ENCODE data around the gene ELAC1. TPM values are rescaled to one million over a fixed set of nuclear protein-coding genes. Genes with fewer than 3 reads are reported as not detected.
"Not testable (repeated sequence)": the region's sequence is repeated elsewhere in the genome, so short reads cannot be mapped to it uniquely, and the experiment has no call there.

The ELAC1 gene
- total RNA-seq, 3 donors from 2014 or later (not counting 1 experiment from before 2014, with no cell fraction given), result 7.9 to 10.0 (median 8.9) TPM

DNA sequence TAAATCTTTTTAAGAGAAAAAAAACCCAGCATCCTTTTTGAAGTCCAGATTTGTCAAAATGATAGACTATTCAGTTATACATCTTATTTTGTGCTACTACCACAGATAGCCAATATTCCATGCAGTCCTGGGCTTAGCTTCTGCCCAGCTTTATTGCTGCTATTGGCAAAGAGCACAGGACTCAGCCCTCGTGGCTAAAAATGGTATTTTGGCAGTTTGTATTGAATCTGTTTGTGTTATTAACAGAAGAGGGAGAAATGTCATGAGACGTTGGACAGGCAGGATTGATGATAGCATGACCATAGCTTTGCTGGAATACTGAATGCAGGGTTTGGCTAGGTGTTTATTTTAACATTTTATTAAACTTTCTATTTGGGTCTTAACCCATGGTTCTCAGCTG is 19.4 kb downstream of the ELAC1 start:
- Histone ChIP-seq H3K36me3 (ENCODE audit: control insufficient read depth, insufficient read depth, low read length) (peaks cover 2% of the 10 kb centered on the region), H3K4me3 (ENCODE audit: low read length) (no peak overlapping the region), H3K27me3 (ENCODE audit: control insufficient read depth, insufficient read depth, low read length) (no peaks in the 10 kb centered on the region), H3K27ac (ENCODE audit: low read length) (no peak overlapping the region), H3K9me3 (ENCODE audit: control insufficient read depth, insufficient read depth, low read length) (no peaks in the 10 kb centered on the region), H3K4me1 (ENCODE audit: control insufficient read depth, insufficient read depth, low read length) (no peaks in the 10 kb centered on the region)
- H3K27me3 Mint-ChIP-seq (ENCODE audit: low read depth in 2 of 2), result no peaks in the 10 kb centered on the region
- intact Hi-C loops (cut with micrococcal nuclease), result no loop called here
- TF ChIP-seq, protein P1, sequence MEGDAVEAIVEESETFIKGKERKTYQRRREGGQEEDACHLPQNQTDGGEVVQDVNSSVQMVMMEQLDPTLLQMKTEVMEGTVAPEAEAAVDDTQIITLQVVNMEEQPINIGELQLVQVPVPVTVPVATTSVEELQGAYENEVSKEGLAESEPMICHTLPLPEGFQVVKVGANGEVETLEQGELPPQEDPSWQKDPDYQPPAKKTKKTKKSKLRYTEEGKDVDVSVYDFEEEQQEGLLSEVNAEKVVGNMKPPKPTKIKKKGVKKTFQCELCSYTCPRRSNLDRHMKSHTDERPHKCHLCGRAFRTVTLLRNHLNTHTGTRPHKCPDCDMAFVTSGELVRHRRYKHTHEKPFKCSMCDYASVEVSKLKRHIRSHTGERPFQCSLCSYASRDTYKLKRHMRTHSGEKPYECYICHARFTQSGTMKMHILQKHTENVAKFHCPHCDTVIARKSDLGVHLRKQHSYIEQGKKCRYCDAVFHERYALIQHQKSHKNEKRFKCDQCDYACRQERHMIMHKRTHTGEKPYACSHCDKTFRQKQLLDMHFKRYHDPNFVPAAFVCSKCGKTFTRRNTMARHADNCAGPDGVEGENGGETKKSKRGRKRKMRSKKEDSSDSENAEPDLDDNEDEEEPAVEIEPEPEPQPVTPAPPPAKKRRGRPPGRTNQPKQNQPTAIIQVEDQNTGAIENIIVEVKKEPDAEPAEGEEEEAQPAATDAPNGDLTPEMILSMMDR (IDR thresholded peaks at IDR 0.05), result no peak
- no peak overlapping the region for H3K27ac Mint-ChIP-seq
- peaks cover under 1 to 8% of the 10 kb centered on the region in 2 donors for H3K4me1 Mint-ChIP-seq
- DNase-seq (no peak), ATAC-seq (no peak)
- H3K9me3 Mint-ChIP-seq, result no peaks in the 10 kb centered on the region
- H3K36me3 Mint-ChIP-seq, result no peaks in the 10 kb centered on the region
- H3K4me3 Mint-ChIP-seq, result no peak overlapping the region
- 90% methylated on average over 2 of the region's 2 CpGs for WGBS (ENCODE audit: insufficient coverage)

DNA sequence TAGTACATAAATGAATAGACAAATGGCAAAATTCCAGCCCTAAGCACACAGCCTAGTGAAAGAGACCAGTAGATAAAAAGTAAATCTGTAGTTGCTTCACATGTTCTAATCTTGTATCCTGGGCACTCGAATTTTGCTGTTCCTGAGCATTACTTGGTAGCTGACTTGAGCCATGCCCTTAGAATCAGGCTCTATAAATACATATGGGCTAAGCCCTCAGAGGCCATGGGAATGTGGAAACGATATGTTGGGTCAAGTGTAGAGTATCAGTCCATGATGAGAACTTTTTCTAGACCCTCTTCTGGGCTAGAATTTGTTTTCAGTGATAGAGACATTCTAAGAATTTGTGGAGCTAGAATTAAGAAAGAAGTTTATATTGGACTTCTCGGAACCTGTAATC is 21.9 kb downstream of the ELAC1 start:
- Mint-ChIP-seq H3K4me3 (no peak overlapping the region), H3K27ac (no peak overlapping the region)

DNA sequence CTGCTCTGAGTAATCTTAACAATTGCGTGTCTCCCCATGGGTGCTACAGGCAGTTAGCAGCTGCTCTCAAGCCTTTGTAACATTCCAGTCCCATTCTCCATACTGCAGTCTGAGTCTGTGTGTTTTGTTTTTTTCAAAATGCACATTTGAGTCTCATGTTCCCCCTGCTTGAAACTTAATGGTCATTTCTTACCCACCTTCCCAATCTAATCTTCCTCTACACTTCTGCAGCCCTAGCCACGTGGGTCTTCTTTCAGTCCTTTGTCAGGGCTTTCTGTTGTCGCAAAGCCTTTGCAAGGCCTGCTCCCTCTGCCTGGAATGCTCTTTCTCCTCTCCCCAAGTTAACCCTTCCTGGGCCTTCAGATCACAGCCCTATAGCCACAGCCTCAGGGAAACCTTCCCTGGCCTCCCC is 24.5 kb downstream of the ELAC1 start:
- intact Hi-C loops (cut with micrococcal nuclease), result no loop called here
- H3K36me3 Mint-ChIP-seq, result no peaks in the 10 kb centered on the region
- H3K27ac ChIP-seq (ENCODE audit: low read length), result no peak overlapping the region
- TF ChIP-seq, protein P1 (IDR thresholded peaks at IDR 0.05), result no peak
- H3K9me3 Mint-ChIP-seq, result no peaks in the 10 kb centered on the region
- H3K27me3 Mint-ChIP-seq (ENCODE audit: low read depth in 2 of 2), result no peaks in the 10 kb centered on the region
- H3K9me3 ChIP-seq (ENCODE audit: control insufficient read depth, insufficient read depth, low read length), result no peaks in the 10 kb centered on the region
- DNase-seq, result no peak
- H3K4me3 Mint-ChIP-seq, result no peak overlapping the region
- H3K4me1 ChIP-seq (ENCODE audit: control insufficient read depth, insufficient read depth, low read length), result no peaks in the 10 kb centered on the region
- WGBS (ENCODE audit: insufficient coverage), result 95% methylated on average over 3 of the region's 3 CpGs
- ATAC-seq, result no peak
- no peak overlapping the region for H3K4me3 ChIP-seq (ENCODE audit: low read length)
- H3K36me3 ChIP-seq (ENCODE audit: control insufficient read depth, insufficient read depth, low read length), result no peaks in the 10 kb centered on the region
- no peak overlapping the region for H3K27ac Mint-ChIP-seq
- peaks cover 0 to 4% of the 10 kb centered on the region in 2 donors for H3K4me1 Mint-ChIP-seq
- no peaks in the 10 kb centered on the region for H3K27me3 ChIP-seq (ENCODE audit: control insufficient read depth, insufficient read depth, low read length)

More for the DNA sequence above, 21.9 kb downstream of the ELAC1 start:
- Mint-ChIP-seq H3K27me3 (ENCODE audit: low read depth in 2 of 2) (no peaks in the 10 kb centered on the region), H3K36me3 (no peaks in the 10 kb centered on the region), H3K9me3 (no peaks in the 10 kb centered on the region), H3K4me1 (peaks cover 0 to 4% of the 10 kb centered on the region in 2 donors)
- Histone ChIP-seq H3K9me3 (ENCODE audit: control insufficient read depth, insufficient read depth, low read length) (no peaks in the 10 kb centered on the region), H3K27me3 (ENCODE audit: control insufficient read depth, insufficient read depth, low read length) (no peaks in the 10 kb centered on the region), H3K27ac (ENCODE audit: low read length) (no peak overlapping the region), H3K4me1 (ENCODE audit: control insufficient read depth, insufficient read depth, low read length) (no peaks in the 10 kb centered on the region), H3K4me3 (ENCODE audit: low read length) (no peak overlapping the region), H3K36me3 (ENCODE audit: control insufficient read depth, insufficient read depth, low read length) (peaks cover 2% of the 10 kb centered on the region)
- 97% methylated on average over 3 of the region's 3 CpGs for WGBS (ENCODE audit: insufficient coverage)
- TF ChIP-seq, protein P1 (IDR thresholded peaks at IDR 0.05), result no peak
- no peak for DNase-seq
- ATAC-seq, result no peak
- intact Hi-C loops (cut with micrococcal nuclease), result no loop called here

DNA sequence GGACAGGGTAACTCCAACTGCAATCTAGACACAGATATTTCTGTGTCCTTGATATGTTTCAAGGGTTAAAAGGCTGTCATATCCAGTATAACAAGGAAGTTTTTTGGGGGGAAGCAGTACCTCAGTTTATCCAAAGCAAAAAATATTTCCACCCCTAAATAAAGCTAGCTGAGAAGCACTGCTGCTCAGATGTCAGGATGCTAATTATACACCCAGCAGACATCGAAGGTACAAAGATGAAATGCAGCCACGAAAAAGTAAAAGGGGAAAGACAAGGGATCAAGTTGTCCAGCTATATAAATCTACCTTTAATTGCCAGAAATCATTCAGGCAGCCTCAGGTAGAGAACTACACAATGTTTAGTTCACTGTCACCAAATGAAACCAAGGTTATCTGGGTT is 26.2 kb downstream of the ELAC1 start:
- H3K27ac ChIP-seq (ENCODE audit: low read length), result no peak overlapping the region
- H3K4me3 ChIP-seq (ENCODE audit: low read length), result no peak overlapping the region
- H3K4me1 ChIP-seq (ENCODE audit: control insufficient read depth, insufficient read depth, low read length), result no peaks in the 10 kb centered on the region
- intact Hi-C loops (cut with micrococcal nuclease), result no loop called here
- no peaks in the 10 kb centered on the region for H3K9me3 ChIP-seq (ENCODE audit: control insufficient read depth, insufficient read depth, low read length)
- Mint-ChIP-seq H3K9me3 (no peaks in the 10 kb centered on the region), H3K4me1 (peaks cover 0 to 4% of the 10 kb centered on the region in 2 donors), H3K4me3 (no peak overlapping the region), H3K36me3 (no peaks in the 10 kb centered on the region), H3K27ac (no peak overlapping the region), H3K27me3 (ENCODE audit: low read depth in 2 of 2) (no peaks in the 10 kb centered on the region)
- no peak for DNase-seq
- H3K36me3 ChIP-seq (ENCODE audit: control insufficient read depth, insufficient read depth, low read length), result no peaks in the 10 kb centered on the region
- ATAC-seq, result no peak
- no peaks in the 10 kb centered on the region for H3K27me3 ChIP-seq (ENCODE audit: control insufficient read depth, insufficient read depth, low read length)
- TF ChIP-seq, protein P1 (IDR thresholded peaks at IDR 0.05), result no peak
- 100% methylated on average over 2 of the region's 2 CpGs for WGBS (ENCODE audit: insufficient coverage)

DNA sequence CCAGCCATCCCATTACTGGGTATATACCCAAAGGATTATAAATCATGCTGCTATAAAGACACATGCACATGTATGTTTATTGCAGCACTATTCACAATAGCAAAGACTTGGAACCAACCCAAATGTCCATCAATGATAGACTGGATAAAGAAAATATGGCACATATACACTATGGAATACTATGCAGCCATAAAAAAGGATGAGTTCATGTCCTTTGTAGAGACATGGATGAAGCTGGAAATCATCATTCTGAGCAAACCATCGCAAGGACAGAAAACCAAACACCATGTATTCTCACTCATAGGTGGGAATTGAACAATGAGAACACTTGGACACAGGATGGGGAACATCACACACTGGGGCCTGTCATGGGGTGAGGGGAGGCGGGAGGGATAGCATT is 35.3 kb downstream of the ELAC1 start:
- H3K36me3 ChIP-seq (ENCODE audit: control insufficient read depth, insufficient read depth, low read length); H3K4me3 ChIP-seq (ENCODE audit: low read length); H3K27me3 ChIP-seq (ENCODE audit: control insufficient read depth, insufficient read depth, low read length); DNase-seq; H3K36me3 Mint-ChIP-seq; H3K27me3 Mint-ChIP-seq (ENCODE audit: low read depth in 2 of 2); intact Hi-C loops (cut with micrococcal nuclease); H3K4me1 ChIP-seq (ENCODE audit: control insufficient read depth, insufficient read depth, low read length); H3K9me3 Mint-ChIP-seq; H3K9me3 ChIP-seq (ENCODE audit: control insufficient read depth, insufficient read depth, low read length); H3K27ac Mint-ChIP-seq; ATAC-seq; H3K27ac ChIP-seq (ENCODE audit: low read length); H3K4me1 Mint-ChIP-seq; H3K4me3 Mint-ChIP-seq: not testable (repeated sequence)
- WGBS (ENCODE audit: insufficient coverage), result 86% methylated on average over 1 of the region's 2 CpGs

Measured in natural killer cell (primary cell).